ENCODE measurements around the gene SRSF10.

Gene SRSF10

GRCh38 chr1:23967871-23968270 lies 12.3 kb downstream of the SRSF10 start:
- Histone ChIP-seq H3K79me2 (ENCODE audit: insufficient read depth, low read length) (peaks cover 44% of the 10 kb centered on the region), H2AFZ (ENCODE audit: low read depth, low read length, severe bottlenecking) (no peak overlapping the region), H3K4me2 (ENCODE audit: low read depth, low read length, poor library complexity, severe bottlenecking) (no peak overlapping the region), H3K27ac (ENCODE audit: low read depth, low read length) (no peak overlapping the region), H3K9me2 (replicated peaks; ENCODE audit: insufficient read depth, low read length) (no peaks in the 10 kb centered on the region), H3K4me3 (ENCODE audit: insufficient read depth, low read length, poor library complexity, severe bottlenecking) (no peak overlapping the region), H3K9ac (ENCODE audit: low read length) (no peak overlapping the region), H4K20me1 (ENCODE audit: low read depth, low read length) (peaks cover 50% of the 10 kb centered on the region), H3K27me3 (ENCODE audit: low read length) (no peaks in the 10 kb centered on the region), H3F3A (ENCODE audit: insufficient read depth) (peaks cover 90% of the 10 kb centered on the region), H3K36me3 (ENCODE audit: low read length) (peaks cover 69% of the 10 kb centered on the region), H3K9me3 (ENCODE audit: insufficient read depth, low read length) (no peaks in the 10 kb centered on the region)
- TF ChIP-seq EZH2phosphoT487 (conservative IDR thresholded peaks at IDR 0.05; ENCODE audit: low read length) (no peak), CTCF (IDR thresholded peaks at IDR 0.05; ENCODE audit: insufficient read depth, low read length, poor library complexity, severe bottlenecking) (no peak)

GRCh38 chr1:23966973-23967493 lies 13.1 kb downstream of the SRSF10 start:
- Histone ChIP-seq H3K4me3 (ENCODE audit: insufficient read depth, low read length, poor library complexity, severe bottlenecking) (no peak overlapping the region), H3F3A (ENCODE audit: insufficient read depth) (peaks cover 89% of the 10 kb centered on the region), H3K4me2 (ENCODE audit: low read depth, low read length, poor library complexity, severe bottlenecking) (no peak overlapping the region), H3K9me2 (replicated peaks; ENCODE audit: insufficient read depth, low read length) (no peaks in the 10 kb centered on the region), H4K20me1 (ENCODE audit: low read depth, low read length) (peaks cover 50% of the 10 kb centered on the region), H3K27ac (ENCODE audit: low read depth, low read length) (no peak overlapping the region), H2AFZ (ENCODE audit: low read depth, low read length, severe bottlenecking) (no peak overlapping the region), H3K27me3 (ENCODE audit: low read length) (no peaks in the 10 kb centered on the region), H3K79me2 (ENCODE audit: insufficient read depth, low read length) (peaks cover 36% of the 10 kb centered on the region), H3K36me3 (ENCODE audit: low read length) (peaks cover 67% of the 10 kb centered on the region), H3K9me3 (ENCODE audit: insufficient read depth, low read length) (no peaks in the 10 kb centered on the region), H3K9ac (ENCODE audit: low read length) (no peak overlapping the region)
- no peak for TF ChIP-seq EZH2phosphoT487 (conservative IDR thresholded peaks at IDR 0.05; ENCODE audit: low read length)
- TF ChIP-seq CTCF (IDR thresholded peaks at IDR 0.05; ENCODE audit: insufficient read depth, low read length, poor library complexity, severe bottlenecking), result no peak

- Histone ChIP-seq H3K36me3 (ENCODE audit: low read length) (peaks cover 67% of the 10 kb centered on the region), H3K27ac (ENCODE audit: low read depth, low read length) (peak overlapping the region; percentile 67), H3K4me3 (ENCODE audit: insufficient read depth, low read length, poor library complexity, severe bottlenecking) (no peak overlapping the region), H3K4me2 (ENCODE audit: low read depth, low read length, poor library complexity, severe bottlenecking) (peak overlapping the region; percentile 24), H3K27me3 (ENCODE audit: low read length) (no peaks in the 10 kb centered on the region), H3K79me2 (ENCODE audit: insufficient read depth, low read length) (peaks cover 35% of the 10 kb centered on the region), H3K9ac (ENCODE audit: low read length) (no peak overlapping the region), H3K9me2 (replicated peaks; ENCODE audit: insufficient read depth, low read length) (no peaks in the 10 kb centered on the region), H3K9me3 (ENCODE audit: insufficient read depth, low read length) (no peaks in the 10 kb centered on the region), H3F3A (ENCODE audit: insufficient read depth) (peaks cover 92% of the 10 kb centered on the region), H2AFZ (ENCODE audit: low read depth, low read length, severe bottlenecking) (no peak overlapping the region), H4K20me1 (ENCODE audit: low read depth, low read length) (peaks cover 51% of the 10 kb centered on the region)
- no peak for TF ChIP-seq CTCF (IDR thresholded peaks at IDR 0.05; ENCODE audit: insufficient read depth, low read length, poor library complexity, severe bottlenecking)
- no peak for TF ChIP-seq EZH2phosphoT487 (conservative IDR thresholded peaks at IDR 0.05; ENCODE audit: low read length)
Measured at GRCh38 chr1:23964790-23965740, 15.1 kb downstream of the SRSF10 start.

Measured in SU-DHL-6 (cell line).